SH-SY5Y (cell line): ENCODE measurements around the gene CES4A.

Source experiments
- GATA2 ChIP-seq: IDR thresholded peaks from 2 replicates; pipeline ENCODE4 v1.6.1; 2011; ENCODE audit warnings: mild to moderate bottlenecking, low read depth, low read length
- GATA3 ChIP-seq: IDR thresholded peaks from 2 replicates; pipeline ENCODE4 v1.6.1; 2011; ENCODE audit warnings: low read depth, mild to moderate bottlenecking, low read length, moderate library complexity

- TF ChIP-seq GATA2 (no peak), GATA3 (no peak)
Observed at GRCh38 chr16:66972983-66973382, 15.4 kb upstream of the CES4A start.
